Fibroblast of lung (primary cell): ENCODE measurements around the gene LHX5.

ENCODE experiments used
- EZH2 ChIP-seq: IDR thresholded peaks from 2 replicates; pipeline ENCODE4 v1.5.1; 2012; ENCODE audit warnings: low read length, control low read depth, mild to moderate bottlenecking; ENCODE audit errors: missing control alignments
- TF ChIP-seq, protein P1 (sequence below), 2 donors: IDR thresholded peaks in 1 of 2; conservative IDR thresholded peaks in 1 of 2; 1 replicate in 1 of 2; 2 replicates in 1 of 2; pipeline ENCODE4 v1.5.1; 2011 to 2012; ENCODE audit warnings: low read length in 2 of 2, control low read depth in 1 of 2, inconsistent platforms in 1 of 2, low read depth in 1 of 2, mild to moderate bottlenecking in 1 of 2

DNA sequence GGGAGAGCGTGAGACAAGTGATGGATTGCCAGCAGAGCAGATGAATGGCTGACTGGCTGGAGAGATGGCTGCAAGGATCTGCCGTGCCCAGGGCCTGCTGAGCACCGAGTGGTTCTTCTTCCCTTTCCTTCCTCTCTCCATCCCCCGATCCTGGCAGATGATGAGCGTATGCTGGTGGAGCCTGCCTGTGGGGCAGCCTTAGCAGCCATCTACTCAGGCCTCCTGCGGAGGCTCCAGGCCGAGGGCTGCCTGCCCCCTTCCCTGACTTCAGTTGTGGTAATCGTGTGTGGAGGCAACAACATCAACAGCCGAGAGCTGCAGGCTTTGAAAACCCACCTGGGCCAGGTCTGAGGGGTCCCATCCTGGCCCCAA is 34.0 kb downstream of the LHX5 start:
- TF ChIP-seq, protein P1, sequence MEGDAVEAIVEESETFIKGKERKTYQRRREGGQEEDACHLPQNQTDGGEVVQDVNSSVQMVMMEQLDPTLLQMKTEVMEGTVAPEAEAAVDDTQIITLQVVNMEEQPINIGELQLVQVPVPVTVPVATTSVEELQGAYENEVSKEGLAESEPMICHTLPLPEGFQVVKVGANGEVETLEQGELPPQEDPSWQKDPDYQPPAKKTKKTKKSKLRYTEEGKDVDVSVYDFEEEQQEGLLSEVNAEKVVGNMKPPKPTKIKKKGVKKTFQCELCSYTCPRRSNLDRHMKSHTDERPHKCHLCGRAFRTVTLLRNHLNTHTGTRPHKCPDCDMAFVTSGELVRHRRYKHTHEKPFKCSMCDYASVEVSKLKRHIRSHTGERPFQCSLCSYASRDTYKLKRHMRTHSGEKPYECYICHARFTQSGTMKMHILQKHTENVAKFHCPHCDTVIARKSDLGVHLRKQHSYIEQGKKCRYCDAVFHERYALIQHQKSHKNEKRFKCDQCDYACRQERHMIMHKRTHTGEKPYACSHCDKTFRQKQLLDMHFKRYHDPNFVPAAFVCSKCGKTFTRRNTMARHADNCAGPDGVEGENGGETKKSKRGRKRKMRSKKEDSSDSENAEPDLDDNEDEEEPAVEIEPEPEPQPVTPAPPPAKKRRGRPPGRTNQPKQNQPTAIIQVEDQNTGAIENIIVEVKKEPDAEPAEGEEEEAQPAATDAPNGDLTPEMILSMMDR (conservative IDR thresholded peaks at IDR 0.05 in 1 of 2, IDR thresholded peaks at IDR 0.05 in 1 of 2; ENCODE audit: low read depth in 1 of 2, low read length in 2 of 2): no peak
- no peak for TF ChIP-seq EZH2
